CD4-positive, alpha-beta T cell treated with Interleukin-6 at 100 ng/mL for 8 hours (primary cell): ENCODE results near the gene FBXL15.

Source experiments
- DNase-seq: peaks from one replicate; pipeline ENCODE4 v3.0.0-alpha.2; 2020; ENCODE audit warnings: mixed read lengths, low spot score

Gene FBXL15

DNA sequence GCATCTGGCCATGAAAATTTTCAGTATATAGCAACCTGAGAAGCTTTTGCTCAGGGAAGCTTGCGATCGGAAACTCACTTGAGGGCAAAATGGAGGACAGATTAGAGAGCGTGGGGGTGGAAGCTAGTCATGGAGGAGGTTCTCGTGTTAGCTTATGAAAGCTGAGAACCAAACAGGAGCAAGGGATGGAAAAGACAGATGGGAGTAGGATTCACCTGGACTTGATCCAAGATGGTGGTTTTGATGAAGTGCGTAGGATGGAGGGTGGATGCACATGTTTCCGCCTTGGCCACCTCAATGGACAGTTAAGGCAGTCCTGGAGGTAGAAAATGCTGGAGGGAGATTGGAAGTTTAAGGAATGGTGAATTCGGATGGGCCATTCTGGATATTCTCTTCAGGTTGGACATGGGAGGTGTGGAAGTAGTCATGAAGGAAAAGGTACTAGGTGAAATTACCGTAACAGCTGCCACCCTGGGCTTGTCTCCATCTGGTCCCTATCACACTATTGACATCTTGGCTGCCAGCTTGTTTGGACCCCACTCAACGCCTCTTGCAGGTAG is 37.0 kb downstream of the FBXL15 start:
- DNase-seq = no peak

DNA sequence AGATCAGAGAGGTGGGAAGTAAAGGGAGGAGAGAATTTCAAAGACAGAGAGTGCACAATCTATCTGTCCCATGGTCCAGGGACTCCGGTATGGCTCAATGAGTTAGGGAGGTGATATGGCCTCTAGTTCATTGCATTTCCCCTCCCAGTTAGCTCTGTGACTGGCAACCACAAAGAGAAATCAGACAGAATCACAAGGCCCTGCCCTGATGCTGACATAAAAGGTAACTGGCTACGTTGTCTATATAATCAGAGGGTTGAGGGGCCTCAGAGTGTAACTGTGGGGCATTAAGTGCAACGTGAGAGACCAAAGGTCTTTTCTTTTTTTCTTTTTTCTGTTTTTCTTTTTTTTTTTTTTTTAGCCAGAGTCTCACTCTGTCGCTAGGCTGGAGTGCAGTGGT is 38.0 kb downstream of the FBXL15 start:
- no peak for DNase-seq

- no peak for DNase-seq
Measured at GRCh38 chr10:102460836-102461186, 40.2 kb downstream of the FBXL15 start.

- peak; percentile 93 for DNase-seq
Measured at GRCh38 chr10:102461187-102462054, 40.8 kb downstream of the FBXL15 start.

GRCh38 chr10:102462512-102463054 is 41.9 kb downstream of the FBXL15 start:
- no peak for DNase-seq

GRCh38 chr10:102463983-102464382 is 43.3 kb downstream of the FBXL15 start:
- no peak for DNase-seq

DNA sequence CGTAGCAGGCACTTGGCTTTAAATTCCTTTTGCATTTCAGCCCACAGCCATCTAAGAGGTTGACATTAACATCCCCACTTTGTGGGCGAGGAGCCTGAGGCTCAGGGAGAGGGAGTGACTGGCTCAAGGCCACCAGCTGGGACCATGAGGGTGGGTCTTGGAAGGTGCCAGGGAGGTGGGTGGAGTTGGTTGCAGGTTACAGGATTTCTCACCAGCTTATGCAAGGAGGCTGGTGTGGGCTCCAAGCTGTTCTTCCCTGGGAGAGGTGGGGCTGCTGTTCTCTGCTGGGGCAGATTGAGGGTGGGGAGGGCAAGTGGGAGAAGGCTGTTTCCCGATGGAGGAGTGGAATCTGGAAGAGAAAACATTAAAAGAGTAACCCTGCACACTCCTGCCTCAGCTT is 44.8 kb downstream of the FBXL15 start:
- no peak for DNase-seq

DNA sequence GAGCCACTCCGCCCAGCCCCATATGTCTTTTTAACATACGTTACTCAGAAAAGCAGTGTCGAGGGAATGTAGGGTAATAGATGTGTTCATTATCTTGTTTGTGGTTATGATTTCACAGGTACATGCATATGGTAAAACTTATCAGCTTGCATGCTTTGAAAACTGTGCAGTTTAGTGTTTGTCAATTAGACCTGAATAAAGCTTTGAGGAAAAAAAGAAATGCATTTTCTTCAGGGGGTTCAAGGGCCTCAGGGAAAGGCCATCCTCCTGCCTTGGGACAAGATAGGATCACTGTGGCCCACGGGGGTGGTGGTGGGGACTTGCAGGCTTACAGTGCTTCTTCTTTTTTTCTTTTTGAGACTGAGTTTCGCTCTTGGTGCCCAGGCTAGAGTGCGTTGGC is 46.7 kb downstream of the FBXL15 start:
- no peak for DNase-seq

DNA sequence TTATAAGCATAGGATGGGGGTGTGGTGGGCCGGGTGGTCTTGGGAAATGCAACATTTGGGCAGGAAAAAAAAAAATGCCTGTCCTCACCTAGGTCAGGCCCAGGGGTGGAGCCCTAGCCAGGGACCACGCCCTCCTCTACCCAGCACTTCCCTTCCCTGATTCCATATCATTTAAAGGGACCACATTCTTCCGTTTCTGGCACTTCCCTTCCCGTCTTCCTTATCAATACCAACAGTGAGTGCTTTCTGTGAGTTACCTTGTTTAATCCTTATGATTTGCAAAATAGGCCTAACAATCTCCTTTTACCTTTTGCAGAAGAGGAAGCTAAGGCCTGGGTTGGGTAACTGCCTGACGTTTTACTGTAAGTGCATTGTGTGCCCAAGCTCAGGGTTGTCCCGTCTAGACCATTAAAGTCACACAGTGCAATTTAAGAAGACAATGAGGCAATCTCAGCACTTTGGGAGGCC is 47.4 kb downstream of the FBXL15 start:
- no peak for DNase-seq

GRCh38 chr10:102468683-102469082 is 48.0 kb downstream of the FBXL15 start:
- DNase-seq = no peak

- no peak for DNase-seq
Measured at GRCh38 chr10:102470579-102471546, 50.2 kb downstream of the FBXL15 start.
